K562 (cell line): Measurements from ENCODE around the gene PHF20. TPM values are rescaled to one million over a fixed set of nuclear protein-coding genes. Genes with fewer than 3 reads are reported as not detected.

Experiments used
- ATAC-seq: fragments of 200-7000 bp; cut with Tn5 transposase; 3 replicates; pipeline ENCODE4 v1.9.1; 2020; ENCODE audit warnings: moderate library complexity
- BruUV-seq: library from RNA; stranded (reverse); fragments of 400-500 nt; replicated peaks from 2 replicates; lab custom pipeline; 2021; lab: Mats Ljungman, UMichigan
- CTCF ChIA-PET: fragments of 300-600 bp; formaldehyde crosslinking; extraction: SDS; loops from one replicate; lab custom pipeline; 2021; ENCODE audit warnings: low intra/inter-chr PET ratio; lab: Yijun Ruan, JAX
- POLR2A ChIA-PET: fragments of 300-600, 350-650 bp; sonication (Branson Sonifier 250); formaldehyde crosslinking; extraction: SDS; loops from one replicate; lab custom pipeline; 2021; ENCODE audit warnings: antibody characterized with exemption, inconsistent platforms; lab: Yijun Ruan, JAX
- DNase-seq, 4 experiments: peaks; one replicate each; pipeline versions ENCODE4 v3.0.0 to v3.0.0-alpha.2; 2011 to 2018; ENCODE audit warnings: low spot score in 3 of 4, mixed read lengths in 3 of 4; ENCODE audit errors: extremely low read depth in 1 of 4
- FAIRE-seq: peaks from 2 replicates; lab custom pipeline; 2011; peaks lifted over from hg19 to GRCh38; lab: Jason Lieb, UNC
- H2AFZ ChIP-seq: 2 replicates; pipeline ENCODE4 v1.6.0; 2011; ENCODE audit warnings: low read depth, low read length, control low read depth, inconsistent platforms
- H3K27ac ChIP-seq: fragments of 200-600 bp; 3 replicates; pipeline ENCODE4 v1.8.0; 2011; ENCODE audit warnings: low read depth, mild to moderate bottlenecking, control low read depth, inconsistent platforms, low read length, moderate library complexity, mixed read lengths; ENCODE audit errors: extremely low read depth
- H3K27me3 ChIP-seq, 2 experiments: fragments of 300-600 bp in 1 of 2; 2 replicates in 1 of 2; 3 replicates in 1 of 2; pipeline versions ENCODE4 v1.6.0 to v1.8.0; 2011; ENCODE audit warnings: inconsistent platforms in 2 of 2, low read length in 2 of 2, mild to moderate bottlenecking in 1 of 2, mixed read lengths in 1 of 2, moderate library complexity in 1 of 2; ENCODE audit not compliant: control insufficient read depth in 2 of 2, insufficient read depth in 2 of 2
- H3K36me3 ChIP-seq: fragments of 300-600 bp; 3 replicates; pipeline ENCODE4 v1.8.0; 2011; ENCODE audit warnings: mild to moderate bottlenecking, low read length, inconsistent platforms; ENCODE audit not compliant: control insufficient read depth, insufficient read depth
- H3K4me1 ChIP-seq, 2 experiments: fragments of 200-600 bp in 1 of 2; replicated peaks in 1 of 2; 2 replicates in 1 of 2; 3 replicates in 1 of 2; pipeline versions ENCODE4 v1.5.1 to v1.8.0; 2011; ENCODE audit warnings: inconsistent platforms in 2 of 2, low read length in 2 of 2, mild to moderate bottlenecking in 1 of 2, mixed read lengths in 1 of 2, moderate library complexity in 1 of 2; ENCODE audit not compliant: control insufficient read depth in 2 of 2, insufficient read depth in 2 of 2
- H3K4me2 ChIP-seq: 2 replicates; pipeline ENCODE4 v1.6.1; 2011; ENCODE audit warnings: low read length, control low read depth, inconsistent platforms, mixed read lengths; ENCODE audit not compliant: insufficient read depth
- H3K4me3 ChIP-seq: fragments of 200-600 bp; sonication (generic), shearing (Covaris generic); 2 replicates; pipeline ENCODE4 v1.5.1; 2016; ENCODE audit warnings: control low read depth, inconsistent platforms
- H3K79me2 ChIP-seq: fragments of 200-600 bp; 3 replicates; pipeline ENCODE4 v1.8.0; 2011; ENCODE audit warnings: low read length, inconsistent platforms; ENCODE audit not compliant: control insufficient read depth, insufficient read depth
- H3K9ac ChIP-seq, 2 experiments: 2 replicates each; pipeline versions ENCODE4 v1.6.0 to v1.6.1; 2011; ENCODE audit warnings: low read depth in 2 of 2, low read length in 2 of 2, control low read depth in 1 of 2, inconsistent platforms in 1 of 2, mild to moderate bottlenecking in 1 of 2, mixed read lengths in 1 of 2; ENCODE audit not compliant: insufficient read depth in 1 of 2
- H3K9me1 ChIP-seq: one replicate; pipeline ENCODE4 v1.6.0; 2011; ENCODE audit warnings: inconsistent platforms, mild to moderate bottlenecking, low read length, moderate library complexity; ENCODE audit not compliant: control insufficient read depth, insufficient read depth
- H3K9me3 ChIP-seq: replicated peaks from 2 replicates; pipeline ENCODE4 v1.5.1; 2011; ENCODE audit warnings: low read depth, low read length, inconsistent platforms; ENCODE audit not compliant: control insufficient read depth, insufficient read depth
- H4K20me1 ChIP-seq: replicated peaks from 2 replicates; pipeline ENCODE4 v1.6.1; 2011; ENCODE audit warnings: low read length, inconsistent platforms, mixed read lengths; ENCODE audit not compliant: control insufficient read depth, insufficient read depth
- ARHGAP35 ChIP-seq: fragments of 450-650 bp; IDR thresholded peaks from 2 replicates; pipeline ENCODE4 v1.6.1; 2018; ENCODE audit not compliant: partially characterized antibody
- CHD2 ChIP-seq: IDR thresholded peaks from 2 replicates; pipeline ENCODE4 v1.6.1; 2011; ENCODE audit warnings: low read depth, low read length
- HIVEP1 ChIP-seq: fragments of 250-450 bp; sonication (Bioruptor Pico); IDR thresholded peaks from 2 replicates; pipeline ENCODE4 v1.4.0; 2020; ENCODE audit warnings: mild to moderate bottlenecking
- SP2 ChIP-seq: IDR thresholded peaks from 2 replicates; pipeline ENCODE4 v1.6.1; 2011; ENCODE audit warnings: mild to moderate bottlenecking, low read depth, low read length, moderate library complexity; ENCODE audit not compliant: poor library complexity, severe bottlenecking; ENCODE audit errors: extremely low read depth
- TAF9B ChIP-seq: fragments of 450-650 bp; IDR thresholded peaks from 2 replicates; pipeline ENCODE4 v1.6.1; 2018; ENCODE audit warnings: mild to moderate bottlenecking; ENCODE audit not compliant: partially characterized antibody
- TCF7L2 ChIP-seq: fragments of 150-350 bp; IDR thresholded peaks from 2 replicates; pipeline ENCODE4 v1.6.1; 2016; ENCODE audit warnings: low read depth, mild to moderate bottlenecking, low read length, moderate library complexity
- ZNF217 ChIP-seq: sonication (generic); formaldehyde crosslinking; IDR thresholded peaks from 2 replicates; pipeline ENCODE4 v1.8.0; 2022; ENCODE audit warnings: mild to moderate bottlenecking, missing genetic modification reagents
- ZNF354B ChIP-seq: fragments of 250-450 bp; sonication (Bioruptor Pico); IDR thresholded peaks from 2 replicates; pipeline ENCODE4 v1.4.0; 2020
- ZNF584 ChIP-seq: fragments of 200-800 bp; sonication (Bioruptor generic); IDR thresholded peaks from 2 replicates; pipeline ENCODE4 v1.6.1; 2016; ENCODE audit warnings: low read depth, mild to moderate bottlenecking, missing genetic modification characterization, missing compliant biosample characterization
- WGBS: fragments of 100-300 bp; shearing (Covaris generic); methylation state at CpG from one replicate; pipeline ENCODE4 v1.1.6; 2016; ENCODE audit warnings: low coverage, mixed read lengths; ENCODE audit not compliant: insufficient coverage; ENCODE audit errors: missing lambda C conversion rate; 5-methylcytosine and 5-hydroxymethylcytosine counted together
- in situ Hi-C: fragments of 300-500 bp; cut with MboI; formaldehyde crosslinking; loops from 4 replicates; pipeline ENCODE4 v1.15.0; 2018; ENCODE audit warnings: inconsistent platforms, mixed read lengths
- intact Hi-C: fragments of 100-400 bp; cut with micrococcal nuclease; formaldehyde crosslinking; loops from 2 replicates; pipeline ENCODE4 v1.14.2; 2022
- polyA plus RNA-seq, 8 experiments: library from polyadenylated mRNA; depleted of rRNA in 4 of 8; stranded (reverse) in 5 of 8; unstranded in 3 of 8; fragments of >200 nt; fragmentation: Nextera tagmentation in 2 of 8; fragmentation: Illumina TruSeq in 1 of 8; extraction: Ambion mirVana in 2 of 8; extraction: Trizol in 1 of 8; gene quantifications; 2 replicates each; pipeline versions ENCODE4 v1.2.1 to v1.2.3, GENCODE V29; 2011 to 2014; ENCODE audit warnings: inconsistent platforms in 1 of 8, missing spikeins in 1 of 8
- total RNA-seq, 7 experiments: library from RNA; depleted of rRNA in 6 of 7; stranded (reverse); fragments of >200 nt in 6 of 7; fragmentation: Illumina TruSeq in 2 of 7; extraction: Trizol in 2 of 7; gene quantifications; 2 replicates each; pipeline versions ENCODE4 v1.2.1 to v1.2.3, GENCODE V29; 2011 to 2021; ENCODE audit warnings: low replicate concordance in 1 of 7
- TF ChIP-seq, protein P1 (sequence below): IDR thresholded peaks from 3 replicates; pipeline ENCODE4 v1.6.1; 2011; ENCODE audit warnings: borderline replicate concordance, mild to moderate bottlenecking, moderate library complexity; ENCODE audit not compliant: insufficient read length; ENCODE audit errors: extremely low read depth

Gene PHF20
- total and polyA plus RNA-seq, 9 of the 15 experiments (the other 6 are each of a cell fraction or from before 2014, with no cell fraction given): 49.9 to 196 (median 70.7) TPM

DNA sequence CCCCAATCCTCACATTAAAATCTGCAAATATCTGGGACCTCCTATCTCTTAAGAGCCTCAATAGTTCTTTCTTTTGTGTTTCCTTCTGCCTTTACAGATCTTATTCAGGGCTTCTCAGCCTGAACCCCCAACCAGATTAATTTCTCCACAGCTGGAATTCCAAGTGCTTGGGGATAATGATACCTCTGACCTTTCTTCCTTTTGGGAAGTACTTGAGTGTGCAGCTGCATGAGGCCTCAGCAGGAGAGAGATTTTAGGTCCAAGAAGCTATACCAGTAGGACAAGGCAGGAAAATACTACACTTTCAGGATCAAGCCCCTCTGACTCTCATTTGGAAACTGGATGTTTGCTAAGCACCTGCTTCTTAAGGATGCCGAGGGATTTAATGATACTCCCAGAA lies 2.6 kb downstream of the PHF20 start:
- POLR2A ChIA-PET: interaction anchor here (4.0 kb wide), 1 partner anchor 31 kb away, joined by 28 read pairs; the partner anchor contains the start of gene RBM39
- peaks cover 70% of the 10 kb centered on the region for H3K79me2 ChIP-seq
- in situ Hi-C loops (no loop called here), intact Hi-C loops (loop anchor here (5.0 to 10.0 kb wide), 2 partner anchors 103 to 130 kb away; no protein-coding TSS in a partner anchor)
- H3K36me3 ChIP-seq: peaks cover 25% of the 10 kb centered on the region; the same call in 2 of the 3 replicates
- CTCF ChIA-PET: no interaction called here
- FAIRE-seq: no peak
- no peak overlapping the region; the same call in 2 of the 3 replicates for H3K27ac ChIP-seq
- no peak for DNase-seq
- no peaks in the 10 kb centered on the region for H3K9me1 ChIP-seq
- H3K4me2 ChIP-seq: peak overlapping the region; percentile 90
- no peaks in the 10 kb centered on the region for H3K27me3 ChIP-seq
- H3K4me1 ChIP-seq: peaks cover 28 to 39% of the 10 kb centered on the region in 2 experiments
- H4K20me1 ChIP-seq: peaks cover 13% of the 10 kb centered on the region
- BruUV-seq: no TSS peak
- 73% methylated on average over 1 of the region's 1 CpG for WGBS
- TF ChIP-seq TCF7L2 (no peak), HIVEP1 (no peak), SP2 (no peak), ARHGAP35 (no peak), ZNF217 (CRISPR knock-in tag) (no peak), ZNF584 (no peak), ZNF354B (CRISPR knock-in tag) (no peak), TAF9B (no peak), CHD2 (no peak)
- TF ChIP-seq, protein P1, sequence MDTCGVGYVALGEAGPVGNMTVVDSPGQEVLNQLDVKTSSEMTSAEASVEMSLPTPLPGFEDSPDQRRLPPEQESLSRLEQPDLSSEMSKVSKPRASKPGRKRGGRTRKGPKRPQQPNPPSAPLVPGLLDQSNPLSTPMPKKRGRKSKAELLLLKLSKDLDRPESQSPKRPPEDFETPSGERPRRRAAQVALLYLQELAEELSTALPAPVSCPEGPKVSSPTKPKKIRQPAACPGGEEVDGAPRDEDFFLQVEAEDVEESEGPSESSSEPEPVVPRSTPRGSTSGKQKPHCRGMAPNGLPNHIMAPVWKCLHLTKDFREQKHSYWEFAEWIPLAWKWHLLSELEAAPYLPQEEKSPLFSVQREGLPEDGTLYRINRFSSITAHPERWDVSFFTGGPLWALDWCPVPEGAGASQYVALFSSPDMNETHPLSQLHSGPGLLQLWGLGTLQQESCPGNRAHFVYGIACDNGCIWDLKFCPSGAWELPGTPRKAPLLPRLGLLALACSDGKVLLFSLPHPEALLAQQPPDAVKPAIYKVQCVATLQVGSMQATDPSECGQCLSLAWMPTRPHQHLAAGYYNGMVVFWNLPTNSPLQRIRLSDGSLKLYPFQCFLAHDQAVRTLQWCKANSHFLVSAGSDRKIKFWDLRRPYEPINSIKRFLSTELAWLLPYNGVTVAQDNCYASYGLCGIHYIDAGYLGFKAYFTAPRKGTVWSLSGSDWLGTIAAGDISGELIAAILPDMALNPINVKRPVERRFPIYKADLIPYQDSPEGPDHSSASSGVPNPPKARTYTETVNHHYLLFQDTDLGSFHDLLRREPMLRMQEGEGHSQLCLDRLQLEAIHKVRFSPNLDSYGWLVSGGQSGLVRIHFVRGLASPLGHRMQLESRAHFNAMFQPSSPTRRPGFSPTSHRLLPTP: no peak
- peak overlapping the region; percentile 70; the same call in 1 of the 2 replicates for H3K4me3 ChIP-seq
- peak overlapping the region; percentile 3 to 46; a peak in 3 of 4 replicates for H3K9ac ChIP-seq
- H3K9me3 ChIP-seq: no peaks in the 10 kb centered on the region
- ATAC-seq: no peak
- H2AFZ ChIP-seq: no peak overlapping the region
